GM12801 (cell line): Measurements from ENCODE around the gene SSTR5.

Source experiments
- TF ChIP-seq, protein P1 (sequence below): IDR thresholded peaks from one replicate; pipeline ENCODE4 v1.5.1; 2011; ENCODE audit warnings: control low read depth; ENCODE audit not compliant: insufficient read length; ENCODE audit errors: extremely low read depth

Gene SSTR5

DNA sequence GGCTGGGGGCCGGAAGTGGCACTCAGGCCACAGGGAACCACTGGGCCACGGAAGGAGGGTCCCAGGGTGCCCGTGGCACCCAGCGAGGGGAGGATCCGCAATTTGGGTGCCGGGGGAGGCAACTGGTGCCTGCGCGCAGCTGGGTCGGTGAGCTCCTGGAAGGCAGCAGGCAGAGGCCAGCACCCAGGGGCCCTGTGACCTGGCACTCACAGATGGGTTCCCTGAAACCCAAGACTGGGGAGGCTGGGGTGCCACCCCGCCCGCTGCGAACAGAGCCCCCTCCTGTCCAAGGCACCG is 663 bp downstream of the SSTR5 start:
- TF ChIP-seq, protein P1, sequence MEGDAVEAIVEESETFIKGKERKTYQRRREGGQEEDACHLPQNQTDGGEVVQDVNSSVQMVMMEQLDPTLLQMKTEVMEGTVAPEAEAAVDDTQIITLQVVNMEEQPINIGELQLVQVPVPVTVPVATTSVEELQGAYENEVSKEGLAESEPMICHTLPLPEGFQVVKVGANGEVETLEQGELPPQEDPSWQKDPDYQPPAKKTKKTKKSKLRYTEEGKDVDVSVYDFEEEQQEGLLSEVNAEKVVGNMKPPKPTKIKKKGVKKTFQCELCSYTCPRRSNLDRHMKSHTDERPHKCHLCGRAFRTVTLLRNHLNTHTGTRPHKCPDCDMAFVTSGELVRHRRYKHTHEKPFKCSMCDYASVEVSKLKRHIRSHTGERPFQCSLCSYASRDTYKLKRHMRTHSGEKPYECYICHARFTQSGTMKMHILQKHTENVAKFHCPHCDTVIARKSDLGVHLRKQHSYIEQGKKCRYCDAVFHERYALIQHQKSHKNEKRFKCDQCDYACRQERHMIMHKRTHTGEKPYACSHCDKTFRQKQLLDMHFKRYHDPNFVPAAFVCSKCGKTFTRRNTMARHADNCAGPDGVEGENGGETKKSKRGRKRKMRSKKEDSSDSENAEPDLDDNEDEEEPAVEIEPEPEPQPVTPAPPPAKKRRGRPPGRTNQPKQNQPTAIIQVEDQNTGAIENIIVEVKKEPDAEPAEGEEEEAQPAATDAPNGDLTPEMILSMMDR = no peak

DNA sequence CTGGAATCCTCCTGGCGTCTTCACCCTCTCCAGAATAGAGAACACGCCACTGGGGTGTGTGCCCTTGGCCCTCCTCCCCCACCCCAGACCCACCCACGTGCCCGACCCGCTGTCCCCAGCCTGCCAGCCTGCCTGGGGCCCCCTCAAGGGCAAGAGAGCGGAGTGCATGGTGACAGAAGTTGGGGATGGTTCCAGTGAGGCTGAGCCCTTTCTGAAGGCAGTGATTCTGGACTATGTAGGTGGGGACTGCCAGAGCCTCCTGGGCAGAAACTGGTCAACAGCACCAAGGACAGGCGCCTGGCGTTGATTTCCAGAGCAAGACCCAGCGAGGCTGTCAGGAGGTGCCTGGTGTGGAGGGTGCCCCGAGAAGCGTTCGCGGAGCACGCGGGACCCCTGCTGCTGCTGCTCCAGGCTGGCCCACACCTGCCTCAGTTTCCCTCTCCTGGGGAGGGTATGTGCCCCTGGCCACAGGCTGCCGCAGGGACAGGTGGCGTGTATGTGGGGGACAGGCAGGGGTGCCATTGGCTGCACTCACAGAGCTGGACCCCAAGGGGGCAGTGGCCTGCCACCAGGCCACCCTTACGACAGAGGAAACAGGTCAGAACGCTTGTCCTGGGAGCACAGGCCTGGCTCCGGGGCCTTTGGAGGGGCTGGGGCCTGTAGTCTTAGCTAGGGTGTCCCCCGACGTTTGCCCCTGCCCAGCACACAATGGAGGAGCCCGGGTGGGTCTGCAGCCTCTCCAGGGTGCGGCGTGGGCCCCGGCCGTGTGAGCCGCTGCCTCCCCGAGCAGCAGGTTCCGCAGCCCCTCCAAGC is 1.2 kb downstream of the SSTR5 start:
- TF ChIP-seq, protein P1 = no peak

DNA sequence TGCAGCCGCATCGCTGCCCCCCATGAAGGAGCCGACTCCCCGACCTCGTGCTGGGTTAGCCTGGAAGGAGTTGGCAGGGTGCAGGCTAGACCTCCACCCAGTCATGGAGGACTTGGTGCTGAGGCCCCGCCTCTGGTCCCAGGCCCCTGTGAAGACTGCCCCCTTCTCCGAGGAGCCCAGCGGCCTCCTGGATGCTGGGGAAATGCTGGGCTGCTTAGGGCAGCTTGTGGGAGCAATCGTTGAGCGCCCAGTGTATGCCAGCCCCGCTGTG is 1.8 kb downstream of the SSTR5 start:
- TF ChIP-seq, protein P1 = no peak

DNA sequence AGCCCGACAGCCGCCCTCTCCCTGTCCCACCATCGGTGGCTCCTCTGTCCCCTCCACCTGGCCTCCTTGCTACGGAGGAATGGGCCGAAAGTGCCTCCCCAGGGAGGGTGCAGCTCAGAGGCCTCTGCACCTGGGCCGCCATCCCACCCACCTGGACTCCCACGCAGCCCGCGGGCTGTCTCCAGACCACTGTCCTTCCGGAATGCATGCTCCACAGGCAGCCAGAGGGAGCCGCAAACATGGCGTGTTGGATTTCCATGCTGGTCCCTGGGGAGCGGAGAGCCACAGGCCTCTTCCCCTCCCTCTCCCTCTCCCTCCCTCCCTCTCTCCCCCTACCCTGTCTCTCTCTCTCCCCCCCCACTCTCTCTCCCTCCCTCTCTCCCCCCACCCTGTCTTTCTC is 3.0 kb downstream of the SSTR5 start:
- TF ChIP-seq, protein P1 = no peak

DNA sequence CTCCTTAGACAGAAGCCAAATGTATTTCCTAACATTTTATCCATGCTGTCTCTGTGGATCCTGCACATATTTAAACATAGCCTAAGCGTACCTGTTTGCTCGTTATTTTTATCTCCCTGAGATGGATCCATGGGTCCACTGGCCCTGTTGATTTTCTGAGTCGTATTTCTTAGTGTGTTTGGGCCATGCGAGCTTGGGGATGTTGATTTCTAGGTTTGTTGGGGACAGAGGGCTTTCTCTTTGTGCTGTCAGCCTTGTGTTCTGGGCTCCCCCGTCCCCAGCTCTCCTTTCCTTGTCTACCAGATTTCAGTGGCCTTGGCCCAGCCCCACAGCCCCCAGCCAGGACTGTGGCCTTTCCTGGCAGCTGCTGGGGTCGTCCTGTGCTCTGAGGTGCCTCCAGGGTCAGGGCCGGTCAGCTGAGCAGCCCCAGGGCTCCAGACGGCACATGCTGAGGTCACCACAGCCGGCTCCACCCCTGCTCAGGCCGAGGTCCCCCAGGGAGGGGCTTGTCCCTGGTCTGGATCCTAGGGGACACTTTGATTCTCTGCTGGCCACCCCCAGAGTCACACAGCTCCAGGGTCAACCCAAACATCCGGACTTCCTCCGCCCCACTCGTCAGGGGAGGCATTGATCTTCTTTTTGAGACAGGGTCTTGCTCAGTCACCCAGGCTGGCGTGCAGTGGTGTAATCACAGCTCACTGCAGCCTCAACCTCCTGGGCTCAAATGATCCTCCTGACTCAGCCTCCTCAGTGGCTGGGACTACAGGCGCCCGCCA is 4.4 kb downstream of the SSTR5 start:
- TF ChIP-seq, protein P1 = no peak

DNA sequence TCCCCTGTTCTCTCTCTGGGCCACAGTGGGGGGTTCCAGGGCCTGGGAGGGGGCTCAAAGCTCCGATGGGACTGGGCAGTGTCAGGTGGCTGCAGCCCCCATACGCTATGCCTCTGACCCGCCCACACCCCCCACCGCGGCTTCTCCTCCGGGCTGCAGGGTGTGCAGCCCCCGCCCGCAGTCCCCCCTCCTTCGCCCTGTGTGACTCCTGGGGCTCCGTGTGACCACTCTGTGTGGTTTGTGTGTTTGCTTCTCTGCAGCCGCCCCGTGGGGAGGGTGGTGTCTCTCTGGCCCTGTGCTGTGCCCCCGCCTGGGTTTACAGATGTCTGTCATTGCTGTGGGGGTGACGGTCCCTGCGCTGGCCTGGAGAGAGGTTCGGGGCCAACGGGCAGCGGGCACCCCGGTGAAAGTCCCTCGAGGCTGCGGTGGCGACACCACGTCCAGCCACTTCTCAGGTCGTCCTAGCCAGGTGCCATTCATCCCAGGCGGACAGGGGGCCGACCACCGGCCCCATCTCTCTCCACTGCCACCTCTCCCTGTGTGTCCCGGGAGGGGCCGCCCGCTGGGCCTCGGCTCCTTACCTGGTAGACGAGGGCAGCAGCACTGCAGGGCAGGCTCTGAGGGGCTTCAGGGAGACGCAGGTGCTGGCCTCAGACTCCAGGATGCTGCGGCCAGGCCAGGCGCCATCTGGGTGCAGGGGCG is 5.5 kb downstream of the SSTR5 start:
- TF ChIP-seq, protein P1 = no peak

DNA sequence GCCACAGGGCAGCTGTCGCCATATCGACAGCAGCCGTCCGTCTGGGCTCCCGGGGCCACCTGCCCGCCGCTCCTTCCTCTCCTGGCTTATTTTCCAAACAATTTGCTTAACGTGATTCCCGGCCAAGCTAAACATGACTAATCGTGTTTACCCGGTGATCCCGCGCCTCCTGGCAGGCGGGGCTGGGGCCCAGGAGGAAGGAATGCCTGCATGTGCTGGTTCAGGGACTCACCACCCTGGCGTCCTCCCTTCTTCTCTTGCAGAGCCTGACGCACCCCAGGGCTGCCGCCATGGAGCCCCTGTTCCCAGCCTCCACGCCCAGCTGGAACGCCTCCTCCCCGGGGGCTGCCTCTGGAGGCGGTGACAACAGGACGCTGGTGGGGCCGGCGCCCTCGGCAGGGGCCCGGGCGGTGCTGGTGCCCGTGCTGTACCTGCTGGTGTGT is 6.1 kb downstream of the SSTR5 start:
- TF ChIP-seq, protein P1 = no peak
